ENCODE results near the gene ATP1A1.
A peak's percentile ranks its signal among the peaks of the same experiment; 100 is the strongest.

ATP1A1 gene

GRCh38 chr1:116373431-116374352, 648 bp downstream of the ATP1A1 start:
- peak; percentile 59 for ATAC-seq
- peak; percentile 82; the same call in 1 of the 2 replicates for TF ChIP-seq PATZ1 (CRISPR knock-in tag; IDR thresholded peaks at IDR 0.05; ENCODE audit: borderline replicate concordance)
- TF ChIP-seq TCF4 (CRISPR knock-in tag; IDR thresholded peaks at IDR 0.05; ENCODE audit: borderline replicate concordance), result no peak

- no peak for ATAC-seq
- TF ChIP-seq ZNF565 (CRISPR knock-in tag; conservative IDR thresholded peaks at IDR 0.05; ENCODE audit: low read depth) (no peak), GLIS3 (CRISPR knock-in tag; IDR thresholded peaks at IDR 0.05) (no peak), POU6F1 (CRISPR knock-in tag; IDR thresholded peaks at IDR 0.05; ENCODE audit: borderline replicate concordance, low read depth) (no peak)
These were observed 1.5 kb downstream of the ATP1A1 start for GRCh38 chr1:116374353-116375147.

- no peak for ATAC-seq
These were observed 2.3 kb downstream of the ATP1A1 start for GRCh38 chr1:116375148-116375886.

GRCh38 chr1:116375887-116376728, 3.1 kb downstream of the ATP1A1 start:
- ATAC-seq, result peak; percentile 14
- TF ChIP-seq CREB5 (CRISPR knock-in tag; IDR thresholded peaks at IDR 0.05; ENCODE audit: low read depth) (no peak), TOX (CRISPR knock-in tag; IDR thresholded peaks at IDR 0.05; ENCODE audit: borderline replicate concordance) (no peak), BACH2 (CRISPR knock-in tag; IDR thresholded peaks at IDR 0.05; ENCODE audit: borderline replicate concordance) (no peak), ZFP3 (CRISPR knock-in tag; IDR thresholded peaks at IDR 0.05) (no peak), ESRRG (CRISPR knock-in tag; IDR thresholded peaks at IDR 0.05) (no peak), CSDC2 (CRISPR knock-in tag; IDR thresholded peaks at IDR 0.05) (no peak), ZNF8 (CRISPR knock-in tag; IDR thresholded peaks at IDR 0.05) (no peak), ZNF70 (CRISPR knock-in tag; IDR thresholded peaks at IDR 0.05) (no peak), ZNF565 (CRISPR knock-in tag; conservative IDR thresholded peaks at IDR 0.05; ENCODE audit: low read depth) (no peak), CSRNP3 (CRISPR knock-in tag; IDR thresholded peaks at IDR 0.05) (no peak), OSR1 (CRISPR knock-in tag; IDR thresholded peaks at IDR 0.05) (no peak), ISL1 (CRISPR knock-in tag; IDR thresholded peaks at IDR 0.05) (no peak), SNAI2 (CRISPR knock-in tag; IDR thresholded peaks at IDR 0.05) (no peak), PPARA (CRISPR knock-in tag; IDR thresholded peaks at IDR 0.05; ENCODE audit: borderline replicate concordance) (no peak), ZFP30 (CRISPR knock-in tag; IDR thresholded peaks at IDR 0.05) (no peak), ZC3H10 (CRISPR knock-in tag; IDR thresholded peaks at IDR 0.05) (no peak)

More at GRCh38 chr1:116375148-116375886, 2.3 kb downstream of the ATP1A1 start:
- TF ChIP-seq ESRRG (CRISPR knock-in tag; IDR thresholded peaks at IDR 0.05) (no peak), RARB (CRISPR knock-in tag; IDR thresholded peaks at IDR 0.05) (no peak), POU6F1 (CRISPR knock-in tag; IDR thresholded peaks at IDR 0.05; ENCODE audit: borderline replicate concordance, low read depth) (no peak), SNAI2 (CRISPR knock-in tag; IDR thresholded peaks at IDR 0.05) (no peak), GLIS3 (CRISPR knock-in tag; IDR thresholded peaks at IDR 0.05) (no peak), TOX (CRISPR knock-in tag; IDR thresholded peaks at IDR 0.05; ENCODE audit: borderline replicate concordance) (no peak), TCF4 (CRISPR knock-in tag; IDR thresholded peaks at IDR 0.05; ENCODE audit: borderline replicate concordance) (no peak), ZNF565 (CRISPR knock-in tag; conservative IDR thresholded peaks at IDR 0.05; ENCODE audit: low read depth) (no peak), ZFP30 (CRISPR knock-in tag; IDR thresholded peaks at IDR 0.05) (no peak), ZNF70 (CRISPR knock-in tag; IDR thresholded peaks at IDR 0.05) (no peak), ZNF8 (CRISPR knock-in tag; IDR thresholded peaks at IDR 0.05) (no peak), ARNTL (CRISPR knock-in tag; IDR thresholded peaks at IDR 0.05; ENCODE audit: borderline replicate concordance, low read depth) (no peak), CSDC2 (CRISPR knock-in tag; IDR thresholded peaks at IDR 0.05) (no peak)
